Stimulated activated CD8-positive, alpha-beta memory T cell treated with anti-CD3 and anti-CD28 coated beads, Interleukin-12 subunit alpha, Interleukin-12 subunit beta, amount 100 ng/mL, for 4 hours (primary cell): Measurements from ENCODE around the gene TMPRSS4.

Source experiments
- DNase-seq: peaks from one replicate; pipeline ENCODE4 v3.0.0-alpha.2; 2020; ENCODE audit warnings: low read depth

The TMPRSS4 gene

DNA sequence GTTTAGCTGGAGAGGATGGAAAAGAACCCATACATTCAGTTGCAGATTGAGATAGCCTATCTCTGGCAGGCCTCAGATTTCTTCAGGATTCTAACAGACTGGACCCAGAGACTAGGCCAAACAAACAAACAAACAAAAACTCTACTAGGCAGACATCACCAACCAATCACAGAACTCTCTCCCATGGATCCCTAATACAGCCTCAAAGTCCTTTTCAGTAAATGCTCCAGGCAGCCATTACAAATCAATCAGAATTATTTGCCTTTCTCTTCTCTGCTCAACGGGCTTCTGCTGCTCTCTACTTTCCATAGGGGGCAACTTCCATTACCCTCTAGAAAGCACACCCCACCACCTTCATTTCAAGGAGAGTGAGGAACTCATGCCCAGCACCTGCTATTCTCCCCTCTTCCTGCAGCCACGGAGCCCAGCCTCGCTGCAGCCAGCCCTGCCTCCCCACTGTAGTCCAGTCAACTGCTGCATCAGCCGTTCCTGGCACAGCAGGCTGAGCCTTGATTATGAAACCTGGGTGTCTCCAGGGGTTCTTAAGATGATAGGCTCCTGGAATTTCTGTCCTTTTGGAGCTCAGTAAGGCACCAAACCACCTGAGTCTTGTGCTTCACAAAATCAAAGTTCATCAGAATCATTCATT lies 28.9 kb downstream of the TMPRSS4 start:
- no peak for DNase-seq

DNA sequence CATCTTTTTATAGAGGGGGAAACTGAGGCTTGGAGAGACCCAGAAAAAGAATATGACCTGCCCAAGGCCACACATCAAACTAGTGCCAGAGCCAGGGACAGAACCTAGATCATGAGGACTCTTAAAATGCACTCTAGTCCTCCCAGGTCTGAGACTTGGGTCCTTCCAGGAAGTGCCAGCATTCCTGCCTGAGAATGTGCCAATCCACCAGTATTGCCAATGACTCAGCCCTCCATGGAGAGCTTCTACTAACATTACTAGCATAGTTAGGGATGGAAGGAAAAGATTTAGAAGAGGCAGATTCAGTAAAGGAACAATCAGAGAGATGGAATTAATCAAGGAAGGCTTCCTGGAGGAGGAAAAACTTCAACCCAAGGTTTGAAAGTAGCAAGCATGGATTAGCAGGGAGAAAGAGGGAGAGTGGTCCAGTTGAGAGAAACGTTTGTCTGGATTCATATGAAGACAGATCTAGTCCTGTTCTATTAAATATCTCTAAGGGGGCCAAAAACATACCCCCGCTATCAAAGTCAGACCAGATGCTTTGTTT lies 30.0 kb downstream of the TMPRSS4 start:
- DNase-seq, result no peak

DNA sequence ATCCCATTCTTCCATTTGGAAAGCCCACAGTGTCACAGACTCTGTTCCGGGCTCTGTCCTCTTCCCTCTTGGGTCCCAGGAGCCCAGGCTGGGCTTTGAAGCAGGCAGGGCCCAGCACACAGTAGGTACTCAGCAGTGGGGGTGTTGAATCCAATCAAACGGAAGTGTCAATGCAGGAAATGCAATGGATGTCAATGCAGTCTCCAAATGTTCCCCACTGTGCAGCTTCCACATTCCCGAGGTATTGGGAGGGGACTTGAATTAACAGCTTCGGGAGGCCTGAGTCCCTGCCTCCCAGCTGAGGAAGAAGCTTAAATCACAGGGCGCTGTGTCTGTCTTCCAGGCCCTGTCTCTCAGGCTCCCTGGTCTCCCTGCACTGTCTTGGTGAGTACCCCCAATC lies 31.6 kb downstream of the TMPRSS4 start:
- no peak for DNase-seq

DNA sequence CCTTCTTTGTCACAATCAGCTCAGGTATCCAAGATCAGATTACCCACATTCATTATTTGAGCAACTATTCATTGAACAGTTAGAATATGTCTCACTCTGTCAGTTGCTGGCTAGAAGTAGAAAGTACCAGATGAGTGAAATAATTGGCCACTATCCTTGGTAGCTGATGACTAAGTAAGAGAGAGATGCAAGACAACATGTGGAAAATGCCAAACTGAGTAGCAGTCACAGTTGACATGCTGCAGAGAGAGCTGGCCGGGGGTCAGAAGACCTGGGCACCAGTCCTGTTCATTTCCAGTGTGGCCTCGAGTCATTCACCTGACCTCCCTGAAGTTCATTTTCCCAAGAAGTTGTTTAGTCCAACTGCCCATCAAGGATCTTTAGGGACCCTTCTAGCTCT lies 32.4 kb downstream of the TMPRSS4 start:
- DNase-seq, result no peak

DNA sequence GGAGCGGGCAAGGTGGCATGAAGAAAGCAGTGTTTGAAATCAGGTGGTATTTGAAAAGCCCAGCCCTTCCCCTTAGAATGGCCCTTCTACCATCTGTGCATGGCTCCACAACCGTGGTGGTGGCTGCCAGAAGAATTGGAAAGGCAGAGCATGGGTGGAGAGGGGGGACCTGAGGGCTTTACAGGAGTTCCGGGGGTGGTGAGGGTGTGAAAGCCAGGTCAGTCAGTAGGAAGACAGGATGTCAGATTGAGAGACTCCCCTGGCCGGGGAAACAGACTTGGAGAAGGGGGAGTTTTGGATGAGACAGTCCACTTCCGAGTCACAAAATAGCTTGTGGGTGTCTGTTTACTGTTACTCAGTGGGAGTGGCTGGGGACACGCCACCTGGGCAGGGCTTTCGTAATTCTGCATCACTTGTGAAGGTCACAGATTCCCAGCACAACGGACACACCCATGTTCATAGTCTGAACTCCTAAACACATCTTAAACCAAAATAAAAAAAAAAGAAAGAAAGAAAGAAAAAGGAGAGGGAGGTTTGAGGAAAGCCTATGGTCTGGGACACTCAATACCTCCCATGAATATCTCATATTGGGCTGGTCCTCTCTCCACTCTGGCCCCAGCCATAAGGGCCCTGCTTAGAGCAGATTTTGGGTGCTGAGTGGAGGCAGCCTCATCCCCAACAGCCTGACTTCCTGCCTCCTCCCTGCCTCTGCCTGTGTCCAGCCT lies 34.3 kb downstream of the TMPRSS4 start:
- DNase-seq, result no peak

DNA sequence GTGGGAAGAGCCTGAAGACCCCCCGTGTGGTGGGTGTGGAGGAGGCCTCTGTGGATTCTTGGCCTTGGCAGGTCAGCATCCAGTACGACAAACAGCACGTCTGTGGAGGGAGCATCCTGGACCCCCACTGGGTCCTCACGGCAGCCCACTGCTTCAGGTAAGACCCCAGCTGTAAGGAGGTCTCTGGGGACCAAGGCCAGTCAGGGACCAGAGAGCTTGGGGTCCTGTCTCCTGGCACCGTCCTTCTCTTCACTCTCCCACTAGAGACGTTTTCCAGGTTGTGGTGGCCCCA lies 34.8 kb downstream of the TMPRSS4 start:
- no peak for DNase-seq

DNA sequence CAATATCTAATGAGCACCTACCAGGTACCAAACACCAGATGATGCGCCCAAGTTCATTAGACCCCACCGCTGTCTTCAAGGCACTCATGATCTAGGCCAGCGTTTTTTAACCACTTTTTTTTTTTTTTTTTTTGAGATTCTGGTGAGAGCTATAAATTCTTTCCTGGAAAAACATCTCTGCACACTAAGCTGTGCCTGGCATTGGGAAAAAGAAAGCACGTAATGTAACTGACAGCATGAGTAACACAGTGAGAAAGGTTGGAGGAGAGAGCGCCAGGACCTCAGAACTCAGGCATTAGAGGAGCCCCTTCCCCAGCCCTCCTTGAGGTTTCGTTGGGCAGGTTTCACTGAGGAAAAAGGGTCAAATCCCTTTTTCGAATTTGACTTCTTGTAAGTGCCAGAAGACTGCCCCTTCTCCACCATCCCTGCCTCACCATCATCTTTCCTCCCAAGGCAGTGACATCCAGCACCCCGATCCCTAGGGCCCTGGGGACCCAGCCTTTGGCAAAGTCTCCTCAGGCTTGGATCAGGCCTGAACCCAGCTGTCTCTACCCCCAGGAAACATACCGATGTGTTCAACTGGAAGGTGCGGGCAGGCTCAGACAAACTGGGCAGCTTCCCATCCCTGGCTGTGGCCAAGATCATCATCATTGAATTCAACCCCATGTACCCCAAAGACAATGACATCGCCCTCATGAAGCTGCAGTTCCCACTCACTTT lies 36.0 kb downstream of the TMPRSS4 start:
- DNase-seq, result no peak

DNA sequence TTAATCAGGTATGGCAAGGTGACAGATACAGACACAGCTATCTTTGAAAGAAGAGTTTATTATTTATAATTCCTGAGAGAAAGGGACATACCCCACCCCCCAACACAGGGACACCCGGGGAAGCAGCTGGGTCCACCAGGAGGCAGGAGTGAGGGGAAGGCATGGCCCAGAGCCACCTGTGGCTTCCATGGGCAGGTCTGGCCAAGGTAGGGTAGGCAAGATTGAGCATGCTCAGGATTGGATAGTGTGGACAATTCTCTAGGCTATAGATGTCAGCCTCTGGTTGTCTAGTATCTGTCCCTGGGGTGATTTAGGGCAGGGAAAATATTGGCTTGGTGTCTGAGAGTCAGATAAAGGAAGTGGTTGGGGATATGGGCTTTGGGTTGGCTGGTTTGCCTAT lies 37.4 kb downstream of the TMPRSS4 start:
- DNase-seq, result no peak

DNA sequence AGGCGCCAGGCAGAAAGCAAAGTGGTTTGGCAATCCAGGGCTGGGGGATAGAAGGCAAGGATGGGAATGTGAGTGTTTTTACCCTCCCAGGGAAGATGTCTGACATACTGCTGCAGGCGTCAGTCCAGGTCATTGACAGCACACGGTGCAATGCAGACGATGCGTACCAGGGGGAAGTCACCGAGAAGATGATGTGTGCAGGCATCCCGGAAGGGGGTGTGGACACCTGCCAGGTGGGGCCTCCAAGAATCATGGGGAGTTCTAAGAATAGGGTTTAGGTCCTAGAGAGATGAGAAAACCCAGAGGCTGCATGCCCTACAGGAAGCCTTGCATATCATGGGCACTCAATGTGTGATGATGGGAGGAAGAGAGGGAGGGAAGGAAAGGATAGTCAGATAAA lies 38.2 kb downstream of the TMPRSS4 start:
- no peak for DNase-seq

DNA sequence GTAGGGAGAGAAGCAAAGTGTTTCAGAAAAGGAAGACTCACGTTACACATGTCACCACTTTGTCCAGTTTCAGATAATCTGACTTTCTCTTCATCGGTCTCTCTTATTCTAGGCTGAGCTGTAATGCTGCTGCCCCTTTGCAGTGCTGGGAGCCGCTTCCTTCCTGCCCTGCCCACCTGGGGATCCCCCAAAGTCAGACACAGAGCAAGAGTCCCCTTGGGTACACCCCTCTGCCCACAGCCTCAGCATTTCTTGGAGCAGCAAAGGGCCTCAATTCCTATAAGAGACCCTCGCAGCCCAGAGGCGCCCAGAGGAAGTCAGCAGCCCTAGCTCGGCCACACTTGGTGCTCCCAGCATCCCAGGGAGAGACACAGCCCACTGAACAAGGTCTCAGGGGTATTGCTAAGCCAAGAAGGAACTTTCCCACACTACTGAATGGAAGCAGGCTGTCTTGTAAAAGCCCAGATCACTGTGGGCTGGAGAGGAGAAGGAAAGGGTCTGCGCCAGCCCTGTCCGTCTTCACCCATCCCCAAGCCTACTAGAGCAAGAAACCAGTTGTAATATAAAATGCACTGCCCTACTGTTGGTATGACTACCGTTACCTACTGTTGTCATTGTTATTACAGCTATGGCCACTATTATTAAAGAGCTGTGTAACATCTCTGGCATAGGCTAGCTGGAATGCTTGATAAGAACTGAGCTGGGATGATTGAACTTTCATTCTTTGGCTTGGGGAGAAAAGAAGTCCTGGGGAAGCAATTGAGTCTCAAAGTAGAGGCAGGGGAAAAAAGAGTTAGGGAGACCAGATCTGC lies 41.1 kb downstream of the TMPRSS4 start:
- DNase-seq, result no peak

DNA sequence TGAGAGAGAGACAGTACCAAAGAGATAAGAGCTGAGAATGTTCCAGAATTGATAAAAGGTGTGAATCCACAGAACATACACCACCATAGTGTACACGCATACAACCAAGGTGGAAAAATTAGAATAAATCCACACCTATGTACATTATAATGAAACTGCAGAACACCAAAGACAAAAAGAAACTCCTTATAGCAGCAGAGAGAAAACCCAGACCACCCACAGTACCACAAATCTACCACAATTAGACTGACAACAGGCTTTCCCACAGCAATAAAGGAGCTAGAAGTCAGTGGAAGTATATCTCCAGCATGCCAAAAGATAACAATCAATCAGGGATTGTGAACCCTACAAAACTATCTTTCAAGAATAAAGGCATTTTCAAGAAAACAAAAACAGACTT lies 43.9 kb downstream of the TMPRSS4 start:
- no peak for DNase-seq

DNA sequence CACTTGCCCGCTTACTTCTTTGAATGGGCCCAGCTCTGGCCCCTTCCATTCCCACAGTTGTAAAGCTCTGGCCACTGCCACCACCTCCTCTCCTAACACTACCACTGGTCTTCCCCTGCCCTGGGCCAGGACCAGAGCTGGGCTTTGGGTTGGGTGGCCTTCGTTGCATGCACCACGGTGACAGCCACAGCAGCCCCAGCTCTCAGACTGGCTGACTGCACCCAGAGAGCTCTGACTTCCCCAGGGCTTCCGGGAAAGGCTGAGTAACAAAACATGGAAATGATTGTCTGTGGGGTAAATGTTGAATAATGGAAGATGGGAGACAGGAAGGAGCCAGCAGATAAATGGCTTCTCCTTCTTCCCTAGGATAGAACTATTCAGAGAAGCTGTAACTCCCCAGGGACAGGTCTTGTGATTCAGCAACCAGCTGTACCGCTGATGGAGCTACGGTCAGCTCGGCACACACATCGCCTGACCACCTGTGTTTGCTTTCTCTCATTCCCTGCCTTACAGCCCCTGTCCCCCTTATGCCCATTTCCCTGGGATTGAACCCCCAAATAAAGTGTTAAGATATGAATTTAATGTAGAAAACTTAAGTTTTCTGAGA lies 48.2 kb downstream of the TMPRSS4 start:
- no peak for DNase-seq

DNA sequence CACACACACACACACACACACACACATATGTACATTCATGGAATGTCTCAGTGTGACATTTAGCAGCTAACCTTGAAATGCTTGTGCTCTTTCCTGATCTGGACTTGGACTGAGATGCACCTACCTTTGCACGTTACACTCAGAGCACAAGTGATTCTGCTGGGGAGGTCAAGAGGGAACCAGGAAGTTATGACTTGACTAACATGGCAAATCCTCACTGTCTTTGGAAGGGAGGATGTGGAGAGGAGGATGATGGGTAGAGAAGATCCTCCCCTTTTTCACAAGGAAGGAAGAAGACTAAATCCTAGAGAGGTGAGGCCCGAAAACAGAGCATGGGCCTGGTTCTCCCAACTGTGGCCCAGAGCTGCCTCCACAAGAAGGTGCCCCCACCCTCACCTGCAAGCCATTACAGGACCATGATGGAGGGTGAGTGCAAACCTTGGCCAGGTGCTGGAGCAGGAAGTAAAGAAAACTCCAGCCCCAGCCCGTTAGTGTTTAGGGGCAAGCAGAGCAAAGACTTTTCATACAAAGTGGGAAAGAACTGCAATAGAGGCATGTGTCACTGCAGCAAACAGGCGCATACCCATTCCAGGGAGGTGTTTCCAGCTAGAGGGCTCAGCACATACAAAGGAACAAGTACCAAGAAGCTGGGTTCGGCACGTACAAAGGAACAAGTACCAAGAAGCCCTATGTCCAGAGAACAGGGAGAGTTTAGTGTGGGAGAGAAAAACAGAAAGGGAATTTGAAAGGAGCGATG lies 49.4 kb downstream of the TMPRSS4 start:
- DNase-seq, result no peak

DNA sequence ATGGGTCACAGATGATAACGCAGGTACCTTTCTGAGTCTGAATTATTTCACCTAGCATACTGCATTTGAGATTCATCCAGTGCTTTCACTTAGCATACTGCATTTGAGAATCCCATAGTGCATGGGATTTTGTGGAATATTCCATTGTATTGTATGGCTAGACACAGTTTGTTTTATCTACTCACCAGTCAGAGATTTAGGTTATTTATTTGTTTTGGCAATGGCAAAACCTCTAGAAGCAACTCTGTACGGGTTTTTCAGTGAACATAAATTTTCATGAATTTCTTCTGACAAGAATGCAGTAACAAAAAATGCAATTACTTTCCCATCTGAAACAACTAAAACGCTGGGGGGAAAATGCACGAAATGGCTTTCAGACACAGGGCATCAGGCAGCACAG lies 51.4 kb downstream of the TMPRSS4 start:
- no peak for DNase-seq

DNA sequence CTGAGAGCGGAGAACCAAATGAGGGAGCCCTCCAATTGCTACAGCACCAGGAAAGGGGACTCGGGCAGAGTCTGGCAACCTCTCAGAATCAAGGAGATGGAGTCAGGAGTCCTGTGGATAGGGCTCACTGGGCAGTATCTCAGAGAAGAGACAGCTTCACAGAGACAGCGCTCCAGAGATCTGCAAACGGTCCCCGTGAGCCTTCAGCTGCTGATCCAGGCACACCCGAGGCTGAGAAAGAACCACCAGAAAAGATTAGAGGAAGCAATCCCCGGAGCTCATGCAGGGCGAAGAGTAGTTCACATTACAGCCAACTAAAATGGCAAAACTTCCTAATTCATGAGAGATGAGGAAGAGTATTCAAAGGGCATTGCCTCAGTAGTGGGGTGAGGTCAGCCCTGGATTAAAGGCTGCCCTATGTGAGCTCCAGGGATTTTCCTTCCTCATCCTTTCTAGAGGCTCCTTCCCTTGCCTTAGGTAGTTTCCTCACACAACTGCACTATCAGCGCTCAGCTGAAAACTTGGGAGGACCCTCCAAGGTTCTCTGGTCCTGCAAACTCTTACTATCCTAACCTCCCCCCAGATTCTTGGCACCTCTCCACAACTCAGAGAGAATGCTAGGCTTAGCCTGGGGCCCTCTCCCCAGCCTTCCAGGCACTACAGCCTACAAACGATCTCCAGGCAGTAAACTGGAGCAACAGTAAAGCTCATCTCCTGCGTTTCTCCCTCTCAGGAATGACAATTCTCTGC lies 52.0 kb downstream of the TMPRSS4 start:
- DNase-seq, result no peak

DNA sequence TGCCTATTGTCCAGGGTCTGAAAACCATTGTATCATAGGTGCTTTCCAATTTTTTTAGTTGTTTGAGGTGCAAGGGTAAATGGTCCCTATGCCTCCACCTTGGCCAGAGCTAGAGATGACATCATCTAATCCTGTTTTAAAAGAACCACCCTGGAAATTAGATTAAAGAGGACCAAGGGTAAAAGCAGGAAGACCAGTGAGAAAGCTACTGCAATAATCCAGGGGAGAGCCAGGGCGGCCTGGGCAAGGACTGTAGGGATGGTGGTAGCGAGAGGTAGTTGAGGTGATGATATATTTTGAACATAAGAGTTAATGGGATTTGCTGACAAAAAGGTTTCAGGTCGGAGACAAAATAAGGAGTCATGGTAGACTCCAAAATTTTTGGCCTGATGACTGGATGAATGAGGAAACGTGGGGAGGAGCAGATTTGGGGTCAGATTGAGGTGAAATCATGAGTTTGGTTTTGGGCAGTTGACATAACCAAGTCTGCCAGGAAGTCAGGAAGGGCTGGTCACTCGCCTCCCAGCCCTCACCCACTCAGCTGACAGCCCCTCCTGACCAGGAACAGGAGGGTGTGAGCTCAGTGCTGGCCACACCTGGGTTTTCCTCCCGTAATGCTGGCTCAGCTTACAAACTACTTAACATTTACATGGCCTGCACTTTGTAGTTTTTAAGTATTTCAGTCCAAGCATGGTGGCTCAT lies 52.7 kb downstream of the TMPRSS4 start:
- no peak for DNase-seq

DNA sequence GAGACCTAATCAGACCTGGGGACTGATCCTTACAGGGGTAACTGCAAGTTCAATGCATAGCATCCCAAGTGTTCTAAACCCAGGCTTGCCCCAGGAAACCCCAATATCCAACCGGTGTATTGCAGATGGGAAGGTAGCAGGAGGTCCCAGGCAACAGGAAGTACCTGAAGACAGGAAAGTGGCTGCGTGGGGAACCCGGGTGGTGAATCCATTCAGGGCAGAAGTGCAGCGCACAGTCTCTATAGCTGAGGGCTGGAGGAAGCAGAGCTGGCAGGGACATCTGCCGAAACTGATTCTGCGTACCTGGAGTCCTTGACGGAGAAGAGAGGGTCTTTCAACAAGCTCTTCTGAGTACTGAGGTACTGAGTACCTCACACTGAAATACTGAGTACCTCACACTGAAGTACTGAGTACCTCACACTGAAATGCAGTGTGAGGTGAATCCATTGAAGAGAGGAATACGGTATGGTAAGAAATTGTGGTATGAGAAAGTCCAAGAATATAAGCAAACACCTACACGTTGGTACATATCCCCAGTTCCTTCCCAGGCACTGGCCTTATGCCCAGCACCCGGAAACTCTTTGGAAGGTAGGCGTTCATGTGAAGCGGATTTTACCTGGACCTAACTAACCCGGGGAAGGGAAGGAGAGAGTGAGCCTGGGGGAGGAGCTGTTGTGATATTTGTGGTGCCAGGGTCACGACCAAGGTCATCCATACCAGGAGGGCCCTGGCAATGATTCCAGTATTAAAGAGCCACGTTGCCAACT lies 55.7 kb downstream of the TMPRSS4 start:
- DNase-seq, result no peak

DNA sequence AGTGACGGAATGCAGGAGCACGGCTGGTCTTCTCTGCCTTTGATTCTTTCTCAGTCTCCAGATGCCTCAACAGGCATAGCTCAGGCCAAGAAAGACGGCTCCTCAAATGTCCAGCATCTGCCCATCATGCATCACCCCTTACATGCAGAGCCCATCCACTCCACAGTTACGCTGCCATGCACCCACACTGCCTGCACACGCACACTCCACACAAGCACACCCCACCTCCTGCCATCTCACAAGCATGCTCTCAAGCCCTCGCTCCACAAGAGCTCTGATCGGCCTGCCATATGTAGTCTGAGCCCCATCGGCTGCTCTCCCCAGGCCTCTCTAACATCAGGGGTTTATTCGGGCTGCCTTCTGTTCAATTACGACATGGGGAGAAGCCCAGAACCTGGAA lies 56.9 kb downstream of the TMPRSS4 start:
- no peak for DNase-seq
